CD4-positive, alpha-beta T cell treated with Interleukin-1 beta for 1 hour (primary cell): ENCODE data around the gene HCN4.

Experiments
- DNase-seq, 2 donors: peaks; one replicate each; pipeline ENCODE4 v3.0.0-alpha.2; 2020 to 2022

HCN4 gene

DNA sequence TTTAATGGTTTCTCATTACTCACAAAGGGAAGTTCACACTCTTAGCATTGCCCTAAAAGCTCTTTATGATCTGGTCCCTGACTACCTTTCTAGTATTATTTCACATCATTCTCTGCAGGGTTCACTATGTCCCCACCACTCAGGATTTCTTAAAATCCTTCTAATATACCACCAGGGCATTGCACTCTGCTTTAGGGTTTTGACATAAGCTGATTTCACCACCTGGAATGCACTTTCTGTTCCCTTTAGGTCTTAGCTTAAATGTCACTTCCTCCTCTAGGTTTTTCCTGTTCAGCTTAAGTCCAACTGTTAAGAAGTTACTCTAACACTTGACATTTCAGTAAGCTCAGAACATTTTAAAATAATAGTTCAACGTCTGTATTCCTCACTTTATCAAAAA lies 81.7 kb downstream of the HCN4 start:
- DNase-seq, result no peak

DNA sequence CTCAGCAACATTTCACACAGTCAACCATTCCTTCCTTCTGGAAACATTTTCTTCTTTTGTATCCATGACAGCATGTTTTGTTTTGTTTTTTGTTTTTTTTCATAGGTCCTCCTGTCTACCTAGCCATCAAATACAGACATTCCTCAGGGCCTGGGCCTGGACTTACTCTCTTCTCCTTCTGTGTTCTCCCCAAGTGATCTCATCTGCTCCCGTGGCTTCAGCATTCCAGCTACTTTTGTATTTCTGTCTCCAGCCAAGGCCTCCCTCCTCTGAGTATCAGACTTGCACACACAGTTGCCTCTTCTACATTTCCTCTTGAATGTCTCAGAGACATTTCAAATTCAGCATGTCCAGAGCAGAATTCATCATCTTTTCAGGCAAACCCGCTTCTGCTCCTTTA lies 82.4 kb downstream of the HCN4 start:
- DNase-seq, result no peak

DNA sequence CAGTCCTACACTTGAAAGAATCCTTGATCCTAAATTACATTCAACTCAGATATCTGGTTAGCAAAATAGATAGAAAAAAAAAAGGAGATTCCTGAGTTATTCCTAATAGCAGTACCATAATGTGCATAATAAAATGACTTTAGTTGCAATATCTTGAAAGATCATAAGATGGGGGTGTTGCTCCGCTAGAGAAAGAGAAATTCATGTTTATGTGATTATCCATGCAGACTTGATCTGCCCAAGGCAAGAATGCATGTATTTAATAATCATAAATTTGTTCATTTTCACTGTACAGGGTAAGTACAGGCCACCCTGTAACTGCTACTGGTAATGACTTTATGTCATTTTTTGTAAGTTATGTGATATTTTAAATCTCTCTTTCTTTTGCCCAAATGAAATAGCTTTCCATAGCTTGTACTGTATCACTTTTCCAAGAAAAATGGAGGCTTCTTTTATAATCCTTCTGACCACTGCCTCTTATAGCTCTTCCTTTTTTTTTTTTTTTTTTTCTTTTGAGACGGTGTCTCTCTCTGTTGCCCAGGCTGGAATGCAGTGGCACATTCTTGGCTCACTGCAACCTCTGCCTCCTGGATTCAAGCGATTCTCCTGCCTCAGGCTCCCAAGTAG lies 84.6 kb downstream of the HCN4 start:
- peak in 1 of 2 donors; percentile 12 for DNase-seq

DNA sequence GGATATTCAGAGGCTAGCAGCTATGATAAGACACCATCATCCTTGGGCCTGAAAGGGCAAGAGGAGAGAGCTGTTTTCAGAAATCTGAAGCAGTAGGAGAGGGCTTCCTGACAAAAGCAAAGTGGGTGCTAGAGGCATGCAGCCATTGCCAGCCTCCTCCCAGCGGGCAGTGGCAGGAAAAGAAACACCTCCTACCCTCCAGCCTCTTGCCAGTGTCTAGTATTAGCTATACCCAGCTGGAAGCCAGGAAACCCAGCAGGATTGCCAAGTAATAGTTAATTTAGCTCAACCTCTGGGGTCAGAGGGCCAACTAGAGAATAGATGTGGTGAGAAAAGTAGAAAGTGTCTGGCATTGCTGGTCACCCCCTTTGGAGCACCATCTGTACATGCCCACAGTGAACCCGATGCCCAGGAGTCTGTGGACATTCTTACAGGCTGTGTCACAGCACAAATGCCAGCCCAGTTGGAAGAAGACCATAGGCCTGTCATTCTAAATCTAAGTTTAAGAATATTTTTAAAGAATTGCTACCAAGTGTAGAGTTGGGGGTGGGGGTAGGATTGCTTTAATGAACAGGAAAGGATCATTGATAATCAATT lies 85.3 kb downstream of the HCN4 start:
- DNase-seq, result no peak

GRCh38 chr15:73282567-73283365 lies 86.0 kb downstream of the HCN4 start:
- DNase-seq, result no peak

GRCh38 chr15:73275862-73276261 lies 92.9 kb downstream of the HCN4 start:
- no peak for DNase-seq

- DNase-seq, result peak; percentile 23 to 51
Observed at GRCh38 chr15:73273181-73274002, 95.4 kb downstream of the HCN4 start.

GRCh38 chr15:73270366-73271097 lies 98.2 kb downstream of the HCN4 start:
- DNase-seq, result no peak
